Right lobe of liver (tissue), 4 donors: Measurements from ENCODE around the gene PHETA2.

Experiments
- CTCF ChIP-seq, 4 donors: fragments of 200-600 bp in 3 of 4; fragments of 450-650 bp in 1 of 4; IDR thresholded peaks; one replicate each; pipeline versions ENCODE4 v1.5.1 to v1.8.0; 2016 to 2022; ENCODE audit warnings: antibody characterized with exemption in 4 of 4, mild to moderate bottlenecking in 2 of 4
- POLR2A ChIP-seq: fragments of 450-650 bp; IDR thresholded peaks from one replicate; pipeline ENCODE4 v1.6.1; 2017; ENCODE audit warnings: antibody characterized with exemption, mild to moderate bottlenecking
- donor health status: DM: no; HTN: no; CAD: no.
- donor health status: DM: no; HTN: no; CAD: no.
- donor health status: DM: no; HTN: yes; CAD: no.

- TF ChIP-seq POLR2A (no peak), CTCF (IDR thresholded peaks at IDR 0.05) (no peak)
These were observed 23.3 kb upstream of the PHETA2 start for GRCh38 chr22:42050641-42051180.
